ENCODE data around the gene NOL4L.
"Not testable (repeated sequence)": the region's sequence is repeated elsewhere in the genome, so short reads cannot be mapped to it uniquely, and the experiment has no call there.

Gene NOL4L

DNA sequence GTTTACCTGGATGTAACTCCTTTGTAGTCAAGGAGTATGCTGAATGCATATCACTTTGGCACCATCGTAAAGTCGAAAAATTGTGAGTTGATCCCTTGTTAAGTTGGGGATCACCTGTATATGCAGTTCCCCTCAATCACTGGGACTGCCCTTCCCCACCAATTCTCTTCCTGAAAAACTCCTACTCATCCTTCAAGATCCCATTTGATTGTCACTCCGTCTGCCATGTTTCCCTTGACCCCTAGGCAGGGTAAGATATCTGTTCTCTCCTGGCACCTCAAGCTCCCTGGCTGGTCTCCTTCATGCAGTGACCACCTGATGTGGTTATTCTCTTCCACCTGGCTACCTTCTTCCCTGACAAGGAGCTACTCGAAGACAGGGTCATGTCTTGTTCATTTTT is 10.0 kb upstream of the NOL4L start:
- no peak for DNase-seq

- DNase-seq, result not testable (repeated sequence)
Observed at GRCh38 chr20:32594669-32595068, 9.5 kb upstream of the NOL4L start.

DNA sequence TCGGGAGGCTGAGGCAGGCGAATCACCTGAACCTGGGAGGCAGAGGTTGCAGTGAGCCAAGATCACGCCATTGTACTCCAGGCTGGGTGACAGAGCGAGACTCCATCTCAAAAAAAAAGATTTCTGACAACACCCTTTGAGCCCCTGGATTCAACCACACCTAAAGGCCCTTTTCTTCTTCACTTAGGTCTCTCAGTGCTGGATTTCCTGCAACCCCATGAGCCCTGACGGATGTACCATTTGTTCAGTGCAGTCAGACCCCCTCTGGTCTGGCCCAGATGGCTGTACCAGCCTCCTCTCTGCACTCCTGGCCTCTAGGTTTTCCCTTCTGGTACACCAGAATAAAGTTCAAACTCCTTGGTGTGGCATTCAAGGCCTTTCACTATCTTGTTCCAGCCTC is 9.1 kb upstream of the NOL4L start:
- no peak for DNase-seq

DNA sequence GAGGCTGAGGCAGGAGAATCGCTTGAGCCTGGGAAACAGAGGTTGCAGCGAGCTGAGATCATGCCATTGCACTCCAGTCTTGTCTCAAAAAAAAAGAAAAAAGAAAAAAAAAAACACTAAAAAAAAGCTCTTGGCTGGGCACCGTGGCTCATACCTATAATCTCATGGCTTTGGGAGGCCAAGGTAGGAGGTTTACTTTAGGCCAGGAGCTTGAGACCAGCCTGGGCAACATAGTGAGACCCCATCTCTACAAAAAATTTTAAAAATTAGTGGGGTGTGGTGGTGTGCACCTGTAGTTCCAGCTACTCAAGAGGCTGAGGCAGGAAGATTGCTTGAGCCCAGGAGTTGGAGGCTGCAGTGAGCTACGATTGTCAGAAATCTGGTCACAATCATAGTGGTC is 7.5 kb upstream of the NOL4L start:
- DNase-seq, result not testable (repeated sequence)

- DNase-seq, result no peak
Observed at GRCh38 chr20:32592022-32592421, 6.9 kb upstream of the NOL4L start.

GRCh38 chr20:32589769-32590168 is 4.6 kb upstream of the NOL4L start:
- DNase-seq, result no peak

GRCh38 chr20:32589256-32589655 is 4.1 kb upstream of the NOL4L start:
- no peak for DNase-seq

DNA sequence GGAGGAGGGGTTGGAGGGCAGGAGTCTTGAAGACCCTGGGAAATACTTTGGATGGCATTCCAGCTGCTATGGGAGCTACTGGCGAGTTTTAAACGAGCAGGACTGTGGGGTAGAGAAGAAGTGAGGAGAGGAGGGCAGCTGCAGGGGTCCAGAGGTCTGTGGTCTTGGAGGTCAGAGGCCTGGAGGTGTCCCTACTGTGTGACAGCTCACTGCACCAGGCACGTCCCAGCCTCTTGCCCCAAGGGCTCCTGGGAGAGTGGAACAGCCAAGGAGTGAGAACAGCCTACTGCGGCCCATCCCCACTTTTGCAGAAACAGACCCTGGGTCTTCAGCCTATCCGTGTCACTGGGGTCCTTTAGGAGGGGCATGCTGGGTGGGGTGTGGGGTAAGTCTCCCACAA is 2.9 kb upstream of the NOL4L start:
- no peak for DNase-seq

GRCh38 chr20:32586291-32586690 is 1.2 kb upstream of the NOL4L start:
- no peak for DNase-seq

DNA sequence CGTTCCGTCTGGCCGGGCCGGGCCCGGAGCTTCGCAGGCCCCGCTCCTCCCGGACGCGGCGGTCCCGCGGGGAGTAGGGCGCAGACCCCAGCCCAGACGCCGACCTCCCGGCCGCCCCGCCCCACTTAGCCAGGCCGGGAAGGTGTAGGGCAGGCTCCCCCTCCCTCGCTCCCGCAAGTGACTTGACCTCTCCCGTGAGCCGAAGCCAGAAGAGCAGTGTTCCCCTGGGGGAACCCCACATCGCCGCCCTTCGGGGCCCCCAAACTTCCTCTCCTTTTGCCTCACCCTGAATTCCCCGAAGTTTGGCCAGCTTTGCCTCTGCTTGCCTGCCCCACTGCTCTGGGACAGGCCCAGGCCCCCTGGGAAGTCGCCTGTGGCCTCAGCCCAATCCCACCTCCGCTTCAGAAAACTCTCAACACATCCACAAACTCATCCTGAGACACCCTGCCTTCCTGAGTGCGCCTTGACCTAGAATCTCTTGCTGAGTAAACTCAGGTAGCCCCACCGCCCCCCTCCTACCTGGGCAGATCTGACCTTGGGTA is 524 bp upstream of the NOL4L start:
- no peak for DNase-seq

DNA sequence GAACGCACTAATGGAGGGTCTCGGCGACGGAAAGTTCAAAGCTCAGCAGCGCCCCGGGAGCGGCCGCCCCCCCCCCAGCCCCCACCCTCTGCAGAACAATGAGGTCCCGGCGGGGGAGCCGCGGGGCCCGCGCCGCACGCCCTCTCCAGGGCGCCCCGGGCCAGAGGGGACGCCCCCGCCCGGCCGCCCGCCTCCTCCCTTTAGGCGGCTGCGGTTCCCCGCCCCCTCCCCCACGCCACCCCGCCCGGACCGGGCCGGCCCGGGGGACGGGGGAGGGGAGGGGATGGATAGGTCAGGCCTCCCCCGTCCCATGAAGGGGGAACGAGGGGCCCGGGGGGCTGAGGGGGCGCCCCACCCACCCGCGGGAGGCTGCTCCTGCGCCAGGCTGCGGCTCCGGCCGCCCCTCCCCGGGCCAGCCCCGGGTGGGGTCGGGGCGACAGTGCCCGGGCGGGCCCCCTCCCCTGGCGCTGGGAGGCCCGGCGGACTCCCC is 1.5 kb downstream of the NOL4L start:
- DNase-seq, result no peak

- no peak for DNase-seq
Observed at GRCh38 chr20:32582659-32583580, 2.2 kb downstream of the NOL4L start.

DNA sequence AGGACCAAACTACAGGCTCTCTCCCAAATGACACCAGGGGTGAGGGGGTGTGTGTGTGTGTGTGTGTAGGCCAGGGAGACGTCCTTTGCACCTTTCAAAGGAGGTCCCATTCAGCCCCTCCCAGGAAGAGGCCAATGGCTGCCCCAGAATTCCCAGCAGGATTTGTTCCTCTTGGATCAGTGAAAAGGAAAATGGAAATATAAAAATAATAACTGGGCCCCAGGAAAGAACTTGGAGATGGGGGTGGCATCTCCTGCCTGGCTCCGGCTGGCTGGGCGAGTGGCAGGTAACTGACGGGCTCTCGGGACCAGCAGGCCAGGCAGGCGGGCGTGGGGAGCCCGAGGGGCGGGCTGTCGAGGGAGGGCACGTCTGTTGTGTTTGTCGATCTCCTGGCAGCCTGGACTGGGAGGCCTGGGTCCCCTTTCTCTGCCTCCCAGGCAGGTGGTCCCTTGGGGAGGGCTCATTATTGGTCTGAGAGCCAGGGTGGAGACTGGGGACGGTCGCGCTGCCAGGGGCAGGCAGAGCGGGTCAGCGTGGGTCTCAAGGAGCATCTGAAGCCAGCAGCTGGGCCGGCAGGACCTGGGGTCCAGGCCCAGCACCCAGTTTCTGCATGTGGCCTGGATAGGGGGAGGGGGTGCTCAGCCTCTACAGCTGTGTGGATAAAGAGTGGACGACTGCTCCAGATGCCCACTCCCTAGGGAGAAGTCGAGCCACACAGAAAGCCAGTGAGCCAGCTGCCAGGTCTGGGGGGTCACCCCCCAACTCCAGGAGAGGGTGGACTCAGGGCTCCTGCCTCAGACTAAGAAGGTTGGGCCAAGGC is 3.1 kb downstream of the NOL4L start:
- no peak for DNase-seq

DNA sequence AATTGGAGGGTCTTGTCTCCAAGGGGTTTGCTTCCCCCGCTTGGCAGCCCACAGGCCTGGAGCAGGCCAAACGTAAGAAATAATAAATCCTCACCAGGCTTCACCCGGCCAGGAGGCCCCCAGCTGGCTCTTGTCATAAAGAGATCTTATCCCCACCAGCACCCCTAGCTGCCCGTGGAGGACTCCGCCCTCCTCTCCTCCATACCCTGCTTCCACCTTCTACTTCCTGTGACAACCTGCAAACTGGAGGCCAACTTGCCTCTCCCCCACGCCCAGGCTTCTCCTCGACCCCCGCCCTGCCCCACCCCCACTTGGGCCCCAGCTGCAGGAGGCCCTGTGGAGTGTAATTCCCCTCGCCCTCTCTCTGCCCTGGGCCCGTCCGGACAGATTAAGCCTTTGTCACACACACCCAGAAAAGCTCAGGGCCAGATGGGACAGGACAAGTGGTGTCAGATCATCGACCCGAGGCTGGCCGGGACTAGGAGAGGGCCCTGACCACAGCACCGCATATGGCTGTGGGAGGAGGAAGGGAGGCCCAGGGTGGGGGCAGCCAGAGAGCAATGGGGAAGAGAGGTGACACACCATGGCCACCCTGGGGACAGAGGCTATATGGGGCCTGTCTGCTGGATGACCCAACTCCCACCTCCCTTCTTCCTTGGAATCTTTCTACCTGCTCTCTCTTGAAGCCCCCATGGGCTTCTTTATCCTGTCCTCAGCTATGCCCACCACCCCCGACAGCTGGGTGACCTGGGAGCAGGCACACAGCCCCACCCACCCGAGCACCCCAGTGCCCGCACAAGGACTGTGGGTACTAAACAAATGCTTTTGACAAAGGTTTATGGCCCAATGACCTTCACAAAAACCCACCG is 3.9 kb downstream of the NOL4L start:
- DNase-seq, result no peak

GRCh38 chr20:32580219-32580969 is 4.7 kb downstream of the NOL4L start:
- no peak for DNase-seq

DNA sequence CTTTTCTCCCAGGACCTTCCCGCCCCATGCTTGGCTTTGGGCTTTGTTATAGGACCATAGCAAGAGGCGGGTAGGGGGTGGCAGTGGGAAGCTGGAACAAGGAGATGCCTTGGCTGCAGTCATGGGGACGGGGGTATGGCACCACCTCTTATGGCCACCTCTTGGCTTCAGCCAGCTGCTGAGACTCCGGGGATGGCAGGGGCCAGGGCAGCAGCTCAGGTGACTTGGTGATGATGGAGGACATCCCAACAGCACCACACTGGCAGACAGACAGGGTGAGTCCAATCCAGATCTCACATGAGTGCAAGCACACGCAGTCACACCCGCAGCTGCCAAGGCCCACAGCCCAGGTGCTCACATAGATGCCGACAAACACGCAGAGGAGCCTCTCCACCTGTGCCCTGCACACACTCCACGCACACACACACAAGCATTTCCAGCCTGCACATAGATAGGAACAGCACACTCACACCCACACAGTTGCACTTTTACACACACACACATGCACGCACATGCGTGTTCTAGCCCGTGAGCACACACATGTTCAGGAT is 6.2 kb downstream of the NOL4L start:
- DNase-seq, result no peak

- DNase-seq, result not testable (repeated sequence)
Observed at GRCh38 chr20:32578062-32578461, 7.1 kb downstream of the NOL4L start.

- DNase-seq, result peak; percentile 58
Observed at GRCh38 chr20:32577657-32578056, 7.5 kb downstream of the NOL4L start.

DNA sequence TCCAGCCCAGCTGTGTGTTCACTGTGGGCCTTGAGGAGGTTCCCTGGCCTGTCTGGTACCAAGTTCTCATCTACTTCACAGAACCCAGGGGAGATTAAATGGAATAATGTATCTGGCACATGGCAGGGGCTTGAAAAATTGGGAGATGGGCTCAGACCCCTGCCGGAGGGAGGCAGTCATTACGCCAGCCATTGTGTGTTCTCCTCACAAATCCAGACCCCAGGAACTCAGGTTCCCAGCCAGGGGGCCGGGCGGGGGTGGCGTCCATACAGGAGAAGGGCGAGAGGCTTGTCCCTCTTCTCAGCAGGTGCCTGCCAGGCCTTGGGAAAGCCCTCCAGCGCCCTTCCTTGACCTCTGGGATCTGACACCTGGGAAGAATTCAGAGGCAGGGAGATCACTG is 8.1 kb downstream of the NOL4L start:
- DNase-seq, result no peak

GRCh38 chr20:32576560-32576959 is 8.6 kb downstream of the NOL4L start:
- no peak for DNase-seq

DNA sequence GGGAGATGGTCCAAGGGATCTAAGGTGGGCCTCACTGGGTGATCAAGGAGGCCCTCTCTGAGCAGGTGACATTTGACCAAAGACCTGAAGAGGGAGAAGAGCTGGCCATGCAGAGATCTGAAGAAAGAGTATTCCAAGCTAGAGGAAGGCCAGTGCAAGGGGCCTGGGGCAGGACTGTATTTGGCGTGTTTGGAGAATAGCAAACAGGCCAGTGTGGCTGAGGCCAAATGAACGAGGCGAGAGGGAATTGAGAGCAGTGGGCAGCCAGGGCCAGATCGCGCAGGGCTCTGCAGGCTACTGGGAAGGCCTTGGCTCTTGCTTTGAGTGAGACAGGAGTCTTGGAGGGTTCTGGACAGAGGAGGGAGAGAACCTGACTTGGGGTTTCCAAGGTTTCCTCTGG is 9.3 kb downstream of the NOL4L start:
- DNase-seq, result no peak
